DND-41 (cell line): ENCODE data around the gene NIBAN1.

Source experiments
- EZH2 ChIP-seq: IDR thresholded peaks from 3 replicates; pipeline ENCODE4 v1.6.1; 2012; ENCODE audit warnings: borderline replicate concordance, low read depth, mild to moderate bottlenecking, moderate library complexity, low read length, inconsistent platforms; ENCODE audit not compliant: severe bottlenecking
- TF ChIP-seq, protein P1 (sequence below): IDR thresholded peaks from 2 replicates; pipeline ENCODE4 v1.5.1; 2012; ENCODE audit warnings: borderline replicate concordance, low read length, moderate library complexity, mild to moderate bottlenecking; ENCODE audit not compliant: poor library complexity, severe bottlenecking; ENCODE audit errors: extremely low read depth

DNA sequence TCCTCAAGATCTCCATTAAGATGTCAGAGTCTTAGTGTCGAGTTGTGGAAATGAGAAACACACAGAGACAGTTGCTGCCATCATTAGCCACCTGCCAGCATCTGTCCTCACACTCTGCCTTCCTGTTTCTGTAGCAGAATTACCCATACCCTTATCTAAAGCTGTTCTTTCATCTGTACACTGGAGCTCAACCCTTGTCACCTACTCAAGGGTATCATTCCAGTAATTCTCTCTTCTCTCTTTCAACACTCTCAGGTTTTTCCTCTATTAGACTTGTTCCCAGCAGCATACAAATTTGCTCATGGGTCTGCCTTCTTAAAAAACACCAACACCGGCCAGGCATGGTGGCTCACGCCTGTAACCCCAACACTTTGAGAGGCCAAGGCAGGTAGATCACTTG, 43.7 kb upstream of the NIBAN1 start:
- TF ChIP-seq, protein P1, sequence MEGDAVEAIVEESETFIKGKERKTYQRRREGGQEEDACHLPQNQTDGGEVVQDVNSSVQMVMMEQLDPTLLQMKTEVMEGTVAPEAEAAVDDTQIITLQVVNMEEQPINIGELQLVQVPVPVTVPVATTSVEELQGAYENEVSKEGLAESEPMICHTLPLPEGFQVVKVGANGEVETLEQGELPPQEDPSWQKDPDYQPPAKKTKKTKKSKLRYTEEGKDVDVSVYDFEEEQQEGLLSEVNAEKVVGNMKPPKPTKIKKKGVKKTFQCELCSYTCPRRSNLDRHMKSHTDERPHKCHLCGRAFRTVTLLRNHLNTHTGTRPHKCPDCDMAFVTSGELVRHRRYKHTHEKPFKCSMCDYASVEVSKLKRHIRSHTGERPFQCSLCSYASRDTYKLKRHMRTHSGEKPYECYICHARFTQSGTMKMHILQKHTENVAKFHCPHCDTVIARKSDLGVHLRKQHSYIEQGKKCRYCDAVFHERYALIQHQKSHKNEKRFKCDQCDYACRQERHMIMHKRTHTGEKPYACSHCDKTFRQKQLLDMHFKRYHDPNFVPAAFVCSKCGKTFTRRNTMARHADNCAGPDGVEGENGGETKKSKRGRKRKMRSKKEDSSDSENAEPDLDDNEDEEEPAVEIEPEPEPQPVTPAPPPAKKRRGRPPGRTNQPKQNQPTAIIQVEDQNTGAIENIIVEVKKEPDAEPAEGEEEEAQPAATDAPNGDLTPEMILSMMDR, result no peak
- no peak for TF ChIP-seq EZH2
